NCI-H748 treated with DMSO at 0.1 percent for 48 hours (cell line): ENCODE measurements around the gene C2orf80.
"Not testable (repeated sequence)": the region's sequence is repeated elsewhere in the genome, so short reads cannot be mapped to it uniquely, and the experiment has no call there.

Source experiments
- DNase-seq: peaks from one replicate; lab custom pipeline; 2025; lab: John Stamatoyannopoulos, UW

C2orf80 gene

DNA sequence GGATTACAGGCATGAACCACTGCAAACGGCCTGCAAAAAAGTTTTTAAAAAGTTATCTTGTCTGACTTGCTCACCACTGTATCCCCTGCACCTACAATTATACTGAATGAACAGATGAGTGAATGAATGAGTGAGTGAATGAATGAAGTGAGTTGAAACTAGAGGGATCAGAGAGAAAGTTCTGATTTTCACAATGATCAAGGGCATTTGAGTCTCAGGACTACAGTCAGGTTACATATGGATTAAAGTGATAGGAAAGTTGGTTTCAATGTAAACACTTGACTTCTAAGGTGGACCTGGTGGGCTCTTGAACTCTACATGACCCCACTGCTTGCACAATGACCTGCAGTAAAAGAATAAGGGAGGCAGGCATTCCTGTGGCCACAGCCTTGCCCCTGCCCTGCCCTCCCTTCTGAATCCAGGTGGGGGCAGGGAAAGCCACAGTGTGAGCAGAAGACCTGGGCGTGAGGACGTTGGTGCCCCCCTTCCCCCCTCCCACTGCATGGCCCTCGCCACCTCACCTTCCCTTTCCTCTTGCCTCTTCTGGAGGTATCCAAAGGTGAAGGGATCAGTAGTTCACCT, 10.7 kb downstream of the C2orf80 start:
- no peak for DNase-seq

DNA sequence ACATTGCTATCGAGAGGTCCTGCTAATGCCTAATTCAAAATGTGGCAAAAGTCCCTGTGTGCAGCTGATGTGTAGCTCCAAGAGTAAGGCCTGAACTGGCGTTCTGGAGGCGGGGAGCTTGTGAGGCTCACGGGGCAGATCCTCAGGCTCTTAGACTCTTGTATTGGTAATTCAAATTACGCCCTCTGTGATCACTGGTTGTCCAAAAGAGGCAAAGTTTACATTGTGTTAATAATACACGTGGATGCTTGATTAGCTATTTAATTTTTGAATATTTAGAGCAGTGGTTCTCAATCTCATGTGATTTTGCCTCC, 14.0 kb downstream of the C2orf80 start:
- DNase-seq: no peak

DNA sequence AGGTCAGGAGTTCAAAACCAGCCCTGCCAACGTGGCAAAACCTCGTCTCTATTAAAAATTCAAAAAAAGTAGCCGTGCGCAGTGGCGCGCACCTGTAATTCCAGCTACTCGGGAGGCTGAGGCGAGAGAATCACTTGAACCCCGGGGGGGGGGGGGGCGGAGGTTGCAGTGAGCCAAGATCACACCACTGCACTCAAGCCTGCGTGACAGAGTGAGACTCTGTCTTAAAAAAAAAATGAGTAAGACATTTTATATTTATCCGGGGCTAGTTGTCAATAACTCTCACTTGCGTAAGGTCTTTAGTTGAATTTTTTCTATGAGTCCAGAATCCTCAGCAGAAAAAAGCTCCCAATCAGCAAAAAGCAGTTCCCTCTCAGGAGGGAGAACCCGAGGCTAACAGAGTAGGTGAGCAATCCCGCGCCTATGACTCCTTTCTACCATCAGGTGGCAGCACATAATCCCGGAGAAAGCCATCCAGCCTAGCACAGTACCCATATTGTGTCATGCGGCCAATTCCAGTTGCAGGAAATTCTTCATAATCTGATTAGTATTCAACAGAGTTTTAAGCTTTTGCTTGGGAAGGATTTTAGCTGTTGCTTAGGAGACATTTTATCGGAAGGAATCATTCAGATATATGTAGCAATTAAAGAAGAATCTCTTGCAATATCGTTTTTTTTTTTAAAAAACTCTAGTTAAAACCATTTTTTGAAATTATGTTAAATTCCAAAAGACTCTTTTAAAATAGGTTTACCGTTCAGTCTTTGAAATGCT, 14.6 kb downstream of the C2orf80 start:
- peak; percentile 67 for DNase-seq

DNA sequence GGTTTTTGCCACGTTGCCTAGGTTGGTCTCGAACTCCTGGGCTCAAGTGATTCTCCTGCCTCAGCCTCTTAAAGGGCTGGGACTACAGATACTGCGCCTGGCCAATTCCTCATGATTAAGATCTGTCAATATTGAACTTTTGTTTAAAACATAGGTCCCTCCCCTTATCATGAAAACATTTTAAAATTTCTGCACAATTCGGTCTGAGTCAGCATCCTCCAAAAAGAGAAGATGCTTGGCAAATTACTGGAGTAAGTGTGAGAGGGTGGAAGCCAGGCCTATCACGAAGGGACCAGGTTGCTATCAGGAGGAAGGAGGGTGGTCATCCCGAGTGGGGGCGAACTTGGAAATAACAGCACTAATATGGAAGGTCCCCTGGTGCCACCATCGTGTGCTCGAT, 15.7 kb downstream of the C2orf80 start:
- no peak for DNase-seq

DNA sequence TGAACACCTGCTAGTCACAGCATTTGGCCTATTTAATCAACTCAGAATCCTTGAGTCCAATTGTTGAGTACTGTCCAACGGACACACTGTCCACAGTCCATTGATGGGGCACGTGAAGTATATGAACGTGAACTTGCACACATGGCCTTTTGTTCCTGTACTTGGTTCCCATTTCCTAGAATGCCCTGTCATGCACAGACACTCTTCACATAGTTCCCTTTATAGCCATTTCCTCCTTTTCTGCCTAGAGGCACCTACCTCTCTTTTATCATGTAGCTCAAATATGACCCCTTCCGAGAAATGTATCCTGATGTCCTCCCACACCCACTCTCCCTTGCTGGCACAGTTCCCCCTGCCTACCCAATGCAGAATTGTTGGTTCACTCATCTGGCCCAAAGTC, 17.7 kb downstream of the C2orf80 start:
- DNase-seq: no peak

DNA sequence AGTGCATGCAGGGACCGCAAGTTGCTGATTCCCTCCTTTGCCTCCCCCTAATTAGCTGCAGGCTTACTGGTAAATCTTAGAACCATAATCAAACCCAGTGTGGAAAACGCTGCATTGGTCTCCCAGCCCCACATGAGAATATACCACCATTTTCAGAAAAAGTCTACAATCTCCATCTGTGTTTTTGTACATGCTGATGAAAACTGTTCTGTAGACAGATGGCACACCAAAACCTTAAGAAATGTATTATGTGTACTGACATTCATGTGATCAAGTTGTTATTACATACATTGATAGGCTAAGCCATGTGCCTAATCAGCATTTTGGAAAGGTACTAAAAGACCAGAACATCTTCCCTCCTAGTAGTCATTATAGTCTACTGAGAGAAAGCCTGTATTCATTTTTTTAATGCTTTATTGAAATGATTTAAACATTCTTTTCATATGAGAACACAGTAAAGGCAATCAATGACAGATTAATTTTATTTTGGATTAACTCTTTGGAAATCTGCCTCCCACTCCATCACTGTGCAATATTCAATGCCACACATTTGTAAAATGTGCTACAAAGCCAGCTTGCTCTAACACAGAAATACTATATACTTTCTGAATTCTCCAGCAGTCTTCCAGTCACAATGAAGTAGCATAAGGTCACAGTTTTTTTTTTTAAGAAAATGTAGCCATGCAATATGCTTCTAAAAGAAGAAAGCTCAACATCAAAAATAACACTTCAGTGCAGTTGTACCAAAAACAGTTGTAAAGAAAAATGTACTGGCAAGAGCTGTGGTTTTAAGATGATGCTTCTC, 24.7 kb downstream of the C2orf80 start:
- DNase-seq: no peak

DNA sequence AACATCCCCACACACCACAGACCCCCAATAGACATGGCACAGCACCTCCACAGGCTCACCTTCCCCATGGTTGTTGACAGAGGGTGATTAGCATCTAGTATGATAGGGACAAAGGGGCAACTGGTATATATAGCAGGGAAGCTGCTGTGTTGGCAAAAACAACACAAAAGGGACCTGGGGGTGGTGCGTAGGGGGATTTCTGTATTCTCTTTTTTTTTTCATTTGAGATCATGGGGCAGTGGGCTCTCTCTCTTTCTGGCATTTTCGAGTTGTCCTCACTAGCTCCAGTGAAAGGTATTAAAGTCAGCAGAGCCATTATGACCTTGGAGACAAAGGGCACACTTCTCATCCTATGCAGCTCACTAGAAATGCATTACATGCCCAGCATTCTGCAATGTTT, 26.3 kb downstream of the C2orf80 start, which contains the start of gene CRYGA:
CRYGA (minus strand) TSS at position 101 of the 400 bp plus-strand sequence; CDS start at position 68, 33 bp downstream.
- no peak for DNase-seq

DNA sequence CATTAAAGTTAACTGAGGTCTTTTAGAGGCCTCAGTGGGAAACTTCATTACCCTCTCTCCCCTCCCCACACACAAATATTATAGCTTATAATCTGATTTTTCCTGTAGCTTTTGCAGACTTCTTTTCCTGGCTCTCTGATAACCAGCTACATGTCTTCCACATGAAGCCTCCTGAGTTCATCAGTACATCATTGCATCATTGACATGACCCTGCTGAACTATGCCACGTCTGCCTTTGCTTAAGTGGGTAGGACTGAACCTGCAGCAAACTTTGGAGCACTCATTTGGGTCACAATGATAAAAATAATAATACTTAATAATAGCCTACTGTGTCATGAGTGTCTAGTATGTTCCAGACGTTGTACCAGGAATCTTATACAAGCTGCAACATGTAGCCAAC, 33.4 kb downstream of the C2orf80 start:
- DNase-seq: no peak

DNA sequence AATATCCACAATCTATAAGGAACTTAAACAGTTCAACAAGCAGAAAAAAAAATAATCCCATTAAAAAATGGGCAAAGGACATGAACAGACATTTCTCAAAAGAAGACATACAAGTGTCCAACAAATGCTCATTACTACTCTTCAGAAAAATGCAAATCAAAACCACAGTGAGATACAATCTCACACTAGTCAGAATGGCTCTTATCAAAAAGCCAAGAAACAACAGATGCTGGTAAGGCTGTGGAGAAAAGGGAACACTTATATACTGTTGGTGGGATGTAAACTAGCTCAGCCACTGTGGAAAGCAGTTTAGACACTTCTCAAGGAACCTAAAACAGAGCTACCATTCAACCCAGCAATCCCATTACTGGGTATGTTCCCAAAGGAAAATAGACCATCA, 36.7 kb downstream of the C2orf80 start:
- no peak for DNase-seq

DNA sequence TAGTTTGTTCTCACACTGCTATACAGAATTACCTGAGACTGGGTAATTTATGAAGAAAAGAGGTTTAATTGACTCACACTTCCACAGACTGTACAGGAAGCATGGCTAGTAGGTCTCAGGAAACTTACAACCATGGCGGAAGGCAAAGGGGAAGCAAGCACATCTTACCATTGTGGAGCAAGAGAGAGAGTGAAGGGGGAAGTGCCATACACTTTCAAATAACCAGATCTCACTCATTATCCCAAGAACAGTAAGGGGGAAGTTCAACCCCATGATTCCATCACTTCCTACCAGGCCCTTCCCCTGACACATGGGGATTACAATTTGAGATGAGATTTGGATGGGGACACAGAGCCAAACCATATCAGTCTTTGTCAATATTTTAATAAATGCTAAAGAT, 38.9 kb downstream of the C2orf80 start:
- no peak for DNase-seq

DNA sequence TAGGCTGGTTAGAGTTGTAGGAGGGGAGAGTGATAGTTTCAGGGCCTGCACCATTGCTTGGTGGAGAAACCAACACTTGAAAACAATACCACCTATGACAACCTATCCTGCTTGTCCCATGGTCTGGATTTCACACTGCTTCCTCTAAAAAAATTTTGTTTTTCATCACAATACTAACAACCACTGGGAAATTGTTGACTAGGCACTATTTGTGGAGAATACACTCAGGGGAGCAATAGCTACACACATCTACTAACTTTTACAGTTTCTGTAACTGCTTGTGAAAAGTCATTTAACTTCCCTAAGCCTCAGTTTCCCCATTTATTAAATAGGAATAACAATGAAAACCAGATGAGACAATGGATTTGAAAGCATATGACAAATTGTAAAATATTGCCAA, 39.7 kb downstream of the C2orf80 start:
- DNase-seq: no peak

DNA sequence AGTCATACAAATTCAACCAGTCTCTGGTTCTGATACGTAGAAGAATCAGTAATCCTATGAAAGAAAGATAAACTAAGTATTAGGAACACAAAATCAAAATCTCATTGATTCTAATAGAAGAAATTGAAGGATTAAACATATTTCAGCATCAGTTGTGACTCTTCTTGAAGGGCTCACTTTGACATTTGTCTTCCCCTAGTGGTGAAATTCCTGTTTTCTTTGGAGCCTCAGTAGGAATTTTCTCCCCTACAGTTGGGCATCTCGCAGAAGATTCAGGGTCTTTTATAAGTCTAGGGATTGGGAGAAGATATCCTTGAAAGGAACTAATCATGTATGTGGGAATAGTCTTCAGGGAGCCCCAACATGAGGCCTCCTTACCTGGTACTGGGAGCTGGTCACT, 41.0 kb downstream of the C2orf80 start:
- DNase-seq: no peak

DNA sequence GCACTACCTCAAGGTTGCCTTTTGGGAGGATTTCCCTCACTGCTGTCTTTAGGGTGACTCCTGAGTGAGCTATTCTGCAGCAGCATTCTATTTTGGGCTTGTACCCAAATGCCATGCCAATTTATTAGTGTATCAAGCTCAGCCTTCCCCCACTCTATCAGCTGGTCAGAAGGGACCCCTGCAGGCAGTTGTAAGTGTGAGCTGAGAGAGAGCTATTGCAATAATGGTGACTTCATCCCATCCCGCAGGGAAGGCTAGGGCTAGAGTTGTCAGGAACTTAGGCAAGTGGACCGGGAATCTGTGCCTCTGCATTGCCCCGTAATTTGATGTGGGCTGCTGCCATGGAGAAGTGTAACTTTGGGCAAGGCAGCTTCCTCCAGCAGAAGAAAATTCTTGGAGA, 42.1 kb downstream of the C2orf80 start:
- no peak for DNase-seq

DNA sequence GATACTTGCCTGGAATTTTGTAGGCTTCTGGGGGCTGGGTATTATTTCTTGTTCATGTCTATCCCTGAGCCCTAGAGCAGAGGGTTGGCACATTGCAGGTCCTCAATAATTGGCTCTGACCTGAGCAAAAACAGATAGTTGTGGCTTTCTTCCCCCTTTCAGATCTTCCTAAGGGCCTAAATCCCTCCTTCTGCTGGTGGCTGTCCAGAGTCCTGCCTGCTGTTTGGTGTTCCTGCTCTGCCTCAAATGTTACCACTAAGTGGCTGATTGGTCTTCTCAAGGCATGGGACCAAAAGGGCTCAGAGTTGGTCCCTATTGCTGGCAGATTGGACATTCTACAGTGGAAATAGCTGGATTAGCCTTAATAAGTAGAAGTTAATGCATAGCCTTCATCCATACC, 42.8 kb downstream of the C2orf80 start:
- DNase-seq: no peak

DNA sequence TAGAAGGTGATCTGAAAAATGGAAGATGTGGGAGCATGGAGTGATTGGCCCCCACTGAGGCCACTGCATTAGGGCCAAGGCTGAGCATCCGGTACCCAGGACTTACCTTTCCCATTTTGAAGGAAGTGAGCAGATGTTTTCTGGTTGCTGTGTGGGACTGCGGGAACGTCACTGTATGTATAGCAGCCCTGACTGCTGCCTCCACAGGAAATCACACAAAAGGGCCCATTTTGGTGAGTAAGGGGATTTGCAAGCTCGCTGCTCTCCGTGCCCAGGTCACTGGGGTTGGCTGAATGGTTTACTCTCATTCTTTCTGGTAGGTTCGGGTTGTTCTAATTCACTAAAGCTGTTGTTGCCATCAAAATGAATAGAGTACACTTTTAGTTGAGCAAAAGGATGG, 43.8 kb downstream of the C2orf80 start, which contains the start of gene CRYGB:
CRYGB (minus strand) TSS at position 153 of the 400 bp plus-strand sequence; CDS start at position 115, 38 bp downstream.
- no peak for DNase-seq

DNA sequence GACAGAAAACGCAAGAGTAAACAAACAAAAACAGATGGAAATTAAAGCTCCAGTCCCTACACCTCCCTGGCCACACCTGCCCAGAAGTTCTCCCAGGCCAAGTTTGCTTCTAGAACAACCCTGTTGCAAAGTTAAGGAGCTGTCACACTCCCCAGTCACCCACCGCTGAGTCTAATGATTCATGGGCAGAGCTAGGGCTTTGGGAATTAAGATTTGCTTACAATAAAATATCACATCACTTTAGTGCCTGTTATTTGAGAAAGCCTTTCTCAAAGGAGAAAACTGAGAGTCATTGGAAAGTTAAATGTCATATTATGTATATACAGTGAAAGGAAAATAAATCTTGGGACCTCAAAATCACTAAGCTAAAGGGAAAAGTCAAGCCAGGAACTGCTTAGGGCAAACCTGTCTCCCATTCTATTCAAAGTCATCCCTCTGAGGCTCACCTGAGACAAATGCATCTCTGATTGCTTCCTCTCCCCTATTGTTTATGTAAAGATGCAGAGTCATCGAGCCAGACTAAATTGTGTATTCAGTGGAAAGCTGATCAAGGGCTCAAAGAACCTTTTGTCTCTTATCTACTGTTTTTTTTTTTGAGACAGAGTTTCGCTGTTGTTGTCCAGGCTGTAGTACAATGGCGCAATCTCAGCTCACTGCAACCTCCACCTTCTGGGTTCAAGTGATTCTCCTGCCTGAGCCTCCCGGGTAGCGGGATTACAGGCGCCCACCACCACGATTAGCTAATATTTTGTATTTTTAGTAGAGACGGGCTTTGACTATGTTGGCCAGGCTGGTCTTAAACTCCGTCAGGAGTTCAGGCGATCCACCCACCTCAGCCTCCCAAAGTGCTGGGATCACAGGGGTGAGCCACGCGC, 46.7 kb downstream of the C2orf80 start:
- DNase-seq: peak; percentile 88

DNA sequence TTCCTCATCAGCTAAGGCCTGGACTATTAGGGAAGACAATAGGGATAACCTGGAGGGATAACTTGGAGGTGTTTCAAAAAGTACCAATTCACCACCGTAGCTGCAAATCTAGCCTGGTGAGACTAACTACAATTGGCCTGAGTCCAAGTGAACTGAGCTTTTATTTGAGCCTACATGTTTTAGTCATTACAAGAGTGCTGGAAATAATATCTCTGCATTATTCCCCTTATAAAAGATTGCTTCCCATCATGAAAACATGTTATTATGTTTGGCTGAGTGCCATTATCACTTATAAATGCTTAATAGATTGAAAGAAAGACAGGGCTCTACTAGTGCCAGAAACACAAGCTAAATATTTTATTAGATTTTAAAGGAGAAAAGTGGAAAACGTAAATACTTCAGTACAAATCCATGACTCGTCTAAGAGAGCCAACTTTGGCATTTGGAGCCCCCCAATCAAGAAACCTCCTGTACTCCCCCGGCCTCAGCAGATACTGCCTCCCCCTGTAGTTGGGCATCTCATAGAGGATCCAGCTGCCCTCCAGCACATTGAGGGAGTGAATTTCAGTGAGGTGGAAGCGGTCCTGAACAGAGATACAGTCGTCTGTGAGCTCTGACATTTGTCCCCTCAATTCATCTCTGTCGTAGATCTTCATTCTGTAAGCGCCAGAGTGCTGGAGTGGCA, 47.4 kb downstream of the C2orf80 start:
- peak; percentile 98 for DNase-seq

DNA sequence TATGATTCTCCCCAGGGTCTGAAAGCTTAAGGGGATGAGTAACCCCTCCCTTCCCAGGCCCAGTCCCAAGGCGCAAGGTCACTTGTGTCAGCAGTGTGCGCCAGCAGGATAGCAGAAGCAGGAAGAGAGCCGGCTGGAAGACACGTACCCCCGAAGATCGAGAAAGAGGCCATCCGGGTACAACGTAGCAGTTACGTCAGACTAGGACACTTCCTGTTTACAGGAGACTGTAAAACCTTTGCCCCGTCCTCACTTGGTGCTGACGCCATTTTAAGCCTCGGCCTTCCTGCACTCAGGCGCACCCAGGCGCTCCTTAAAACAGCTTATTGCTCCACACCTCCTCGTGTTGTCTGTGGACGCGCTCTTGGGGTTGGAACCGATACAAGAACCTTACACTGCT, 50.4 kb downstream of the C2orf80 start:
- no peak for DNase-seq

DNA sequence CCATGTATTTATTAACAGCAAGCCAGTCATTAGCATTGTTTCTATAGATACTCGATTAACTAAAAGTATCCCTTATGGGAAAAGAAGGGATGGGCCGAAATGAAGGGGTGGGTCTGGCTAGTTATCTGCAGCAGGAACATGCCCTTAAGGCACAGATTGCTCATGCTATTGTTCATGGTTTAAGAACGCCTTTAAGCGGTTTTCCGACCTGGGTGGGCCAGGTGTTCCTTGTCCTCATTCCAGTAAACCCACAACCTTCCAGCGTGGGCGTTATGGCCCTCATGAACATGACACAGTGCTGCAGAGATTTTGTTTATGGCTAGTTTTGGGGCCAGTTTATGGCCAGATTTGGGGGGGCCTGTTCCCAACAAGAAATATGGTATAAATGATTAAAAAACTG, 51.5 kb downstream of the C2orf80 start:
- DNase-seq: not testable (repeated sequence)

DNA sequence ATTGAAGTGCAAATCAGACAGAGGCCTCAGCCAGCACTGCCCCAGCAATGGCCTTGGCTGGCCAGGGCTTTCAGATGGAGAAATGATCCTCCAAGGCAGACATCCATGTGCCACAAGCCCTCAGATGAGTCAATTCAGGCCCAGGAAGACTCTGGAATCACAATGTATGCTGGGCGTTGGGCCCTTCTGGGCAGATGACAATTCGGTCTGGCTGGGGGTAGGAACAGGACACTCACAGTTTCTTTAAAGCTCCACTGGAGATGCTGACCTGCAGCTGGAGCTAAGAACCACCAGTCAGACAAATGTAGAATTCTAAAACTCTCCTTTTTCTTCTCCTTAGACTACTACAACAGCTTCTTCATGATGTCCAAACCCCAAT, 53.1 kb downstream of the C2orf80 start:
- DNase-seq: no peak
